Measurements from ENCODE around the gene RHOF. TPM values are rescaled to one million over a fixed set of nuclear protein-coding genes. Genes with fewer than 3 reads are reported as not detected.

RHOF gene
- total and polyA plus RNA-seq, 8 donors: 3.2 to 105 (median 23.3) TPM

DNA sequence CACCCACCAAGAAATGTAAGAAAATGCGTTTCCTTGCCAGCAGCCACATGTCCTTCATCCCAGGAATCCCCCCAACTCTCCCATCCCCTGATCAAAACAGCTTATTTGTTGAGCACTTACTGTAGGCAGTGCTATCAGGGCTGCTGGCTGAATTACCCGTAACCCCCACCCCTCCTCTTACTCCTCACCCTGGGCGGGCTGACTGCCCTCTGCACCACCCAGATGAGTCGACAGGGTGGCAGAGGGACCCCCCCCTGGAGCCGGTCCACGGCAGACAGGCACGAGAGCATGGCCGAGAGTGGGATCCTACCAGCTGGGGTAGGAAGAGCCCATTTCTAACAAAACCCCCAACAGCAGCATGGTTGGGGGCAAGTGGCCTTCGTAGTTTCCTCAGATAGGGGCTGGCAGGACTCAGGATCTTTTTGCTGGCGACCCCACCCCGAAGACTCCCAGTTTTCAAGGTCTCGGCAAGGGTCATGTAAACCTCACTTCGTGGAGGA is 1.1 kb upstream of the RHOF start:
- WGBS, 5 donors: 0 to 3% (median 1%) methylated on average over 13 of the region's 13 CpGs
- H3K4me3 ChIP-seq: peak overlapping the region; percentile 58 to 61 (median 59)
- peak overlapping the region; percentile 99 to 100 (median 100) for H3K27ac ChIP-seq
- TF ChIP-seq CTCF (IDR thresholded peaks at IDR 0.05) (no peak), POLR2AphosphoS5 (IDR thresholded peaks at IDR 0.05) (no peak), EP300 (IDR thresholded peaks at IDR 0.05) (no peak), POLR2A (IDR thresholded peaks at IDR 0.05) (no peak)
- intact Hi-C loops (cut with DNase I; ENCODE audit: low total_unique reads): loop anchor here (5.0 kb wide), 1 partner anchor 97 kb away; no protein-coding TSS in a partner anchor
- H3K36me3 ChIP-seq: peaks cover 10 to 26% (median 12%) of the 10 kb centered on the region in 4 donors
- H3K27me3 ChIP-seq: no peaks in the 10 kb centered on the region
- no peaks in the 10 kb centered on the region for H3K9me3 ChIP-seq
- no peak for DNase-seq
- H3K4me1 ChIP-seq: peaks cover 71 to 100% (median 80%) of the 10 kb centered on the region in 4 donors

GRCh38 chr12:121793838-121794533 is 498 bp upstream of the RHOF start:
- intact Hi-C loops (cut with DNase I; ENCODE audit: low total_unique reads): loop anchor here (5.0 kb wide), 1 partner anchor 97 kb away; no protein-coding TSS in a partner anchor
- WGBS, 5 donors: 0 to 1% (median 1%) methylated on average over 8 to 59 of the region's 59 CpGs
- H3K4me3 ChIP-seq: peak overlapping the region; percentile 58 to 61 (median 59)
- peaks cover 66 to 100% (median 79%) of the 10 kb centered on the region in 4 donors for H3K4me1 ChIP-seq
- H3K27ac ChIP-seq: peak overlapping the region; percentile 99 to 100 (median 100)
- H3K36me3 ChIP-seq: peaks cover 10 to 26% (median 12%) of the 10 kb centered on the region in 4 donors
- DNase-seq: peak; percentile 94 to 98
- TF ChIP-seq CTCF (IDR thresholded peaks at IDR 0.05): peak in 6 of 7 experiments; percentile 76 to 100 (median 98)
- TF ChIP-seq EP300 (IDR thresholded peaks at IDR 0.05): no peak
- TF ChIP-seq POLR2AphosphoS5 (IDR thresholded peaks at IDR 0.05): peak; percentile 57 to 94 (median 78)
- TF ChIP-seq POLR2A (IDR thresholded peaks at IDR 0.05): no peak
- no peaks in the 10 kb centered on the region for H3K27me3 ChIP-seq
- H3K9me3 ChIP-seq: no peaks in the 10 kb centered on the region

GRCh38 chr12:121792607-121793439 is 665 bp downstream of the RHOF start:
- peaks cover 60 to 100% (median 77%) of the 10 kb centered on the region in 4 donors for H3K4me1 ChIP-seq
- 19 to 30% (median 25%) methylated on average over 12 to 48 of the region's 48 CpGs for WGBS, 5 donors
- peak; percentile 58 to 81 for DNase-seq

More at GRCh38 chr12:121792607-121793439, 665 bp downstream of the RHOF start:
- TF ChIP-seq EP300 (IDR thresholded peaks at IDR 0.05) (no peak), POLR2AphosphoS5 (IDR thresholded peaks at IDR 0.05) (no peak), CTCF (IDR thresholded peaks at IDR 0.05) (no peak), POLR2A (IDR thresholded peaks at IDR 0.05) (no peak)
- H3K27ac ChIP-seq: peak overlapping the region; percentile 99 to 100 (median 100)
- H3K36me3 ChIP-seq: peaks cover 10 to 16% (median 12%) of the 10 kb centered on the region in 4 donors
- H3K4me3 ChIP-seq: peak overlapping the region; percentile 58 to 61 (median 59)
- H3K9me3 ChIP-seq: no peaks in the 10 kb centered on the region
- intact Hi-C loops (cut with DNase I; ENCODE audit: low total_unique reads): loop anchor here (5.0 kb wide), 1 partner anchor 96 kb away; no protein-coding TSS in a partner anchor
- no peaks in the 10 kb centered on the region for H3K27me3 ChIP-seq

All from stomach (tissue), 9 donors.